ENCODE results near the gene LARP1.

Gene LARP1

GRCh38 chr5:154865466-154866184 lies 110.4 kb downstream of the LARP1 start:
- peaks cover 2% of the 10 kb centered on the region; the same call in 1 of the 2 replicates for H3K36me3 ChIP-seq (ENCODE audit: control insufficient read depth, insufficient read depth, low read length)
- H3K4me1 ChIP-seq (ENCODE audit: control insufficient read depth, insufficient read depth, low read length), result no peaks in the 10 kb centered on the region
- H3K27me3 ChIP-seq (ENCODE audit: control insufficient read depth, insufficient read depth, low read length), result no peaks in the 10 kb centered on the region
- DNase-seq (ENCODE audit: low read depth, low spot score), result no peak
- no peaks in the 10 kb centered on the region for H3K9me3 ChIP-seq (ENCODE audit: control insufficient read depth, insufficient read depth, low read length)
- H3K27ac ChIP-seq (ENCODE audit: low read length), result no peak overlapping the region
- WGBS (ENCODE audit: insufficient coverage, insufficient read length), result no CpG with 5 or more reads among the region's 5 CpGs
- no peak overlapping the region for H3K4me3 ChIP-seq (ENCODE audit: low read length)

DNA sequence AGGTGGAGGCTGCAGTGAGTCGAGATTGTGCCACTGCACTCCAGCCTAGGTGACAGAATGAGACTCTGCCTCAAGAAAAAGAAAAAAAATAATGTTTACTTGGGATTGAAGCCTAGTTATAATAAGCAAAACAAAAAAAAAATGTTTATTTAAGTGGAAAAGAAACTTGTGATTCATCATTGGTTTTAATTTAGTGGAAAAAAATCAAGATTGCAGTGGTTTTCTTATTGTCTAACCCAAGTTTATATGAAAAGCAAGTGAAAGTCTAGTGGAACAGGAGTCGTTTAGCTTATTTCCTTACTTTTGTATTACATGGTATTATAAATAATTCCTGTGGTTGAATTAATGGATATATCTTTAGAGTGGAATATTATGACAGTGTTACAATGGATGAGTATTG lies 111.7 kb downstream of the LARP1 start:
- H3K36me3 ChIP-seq (ENCODE audit: control insufficient read depth, insufficient read depth, low read length), result peaks cover 5% of the 10 kb centered on the region; the same call in 1 of the 2 replicates
- no peaks in the 10 kb centered on the region for H3K27me3 ChIP-seq (ENCODE audit: control insufficient read depth, insufficient read depth, low read length)
- no peak for DNase-seq (ENCODE audit: low read depth, low spot score)
- no peaks in the 10 kb centered on the region for H3K4me1 ChIP-seq (ENCODE audit: control insufficient read depth, insufficient read depth, low read length)
- H3K9me3 ChIP-seq (ENCODE audit: control insufficient read depth, insufficient read depth, low read length), result no peaks in the 10 kb centered on the region
- no peak overlapping the region for H3K27ac ChIP-seq (ENCODE audit: low read length)
- H3K4me3 ChIP-seq (ENCODE audit: low read length), result no peak overlapping the region
- no CpG with 5 or more reads among the region's 2 CpGs for WGBS (ENCODE audit: insufficient coverage, insufficient read length)

Data from iPS DF 6.9 (cell line).